OCI-LY3 (cell line): Measurements from ENCODE around the gene ABCF3.

Source experiments
- H2AFZ ChIP-seq: fragments of 200-600, 300-600 bp; shearing (Covaris generic); 2 replicates; pipeline ENCODE4 v1.6.0; 2014; ENCODE audit warnings: antibody characterized with exemption, low read depth, low read length
- H3K27ac ChIP-seq: fragments of 200-600, 300-600 bp; sonication (generic); 2 replicates; pipeline ENCODE4 v1.5.1; 2014; ENCODE audit warnings: mild to moderate bottlenecking, low read length, moderate library complexity, mixed read lengths
- H3K27me3 ChIP-seq: fragments of 200-600, 300-600 bp; sonication (generic); 2 replicates; pipeline ENCODE4 v1.6.1; 2014; ENCODE audit warnings: low read depth, low read length, mixed read lengths
- H3K36me3 ChIP-seq: fragments of 200-600, 300-600 bp; sonication (generic); replicated peaks from 2 replicates; pipeline ENCODE3; 2014; ENCODE audit warnings: low read depth, low read length, mixed read lengths
- H3K4me1 ChIP-seq: fragments of 300-600, 200-600 bp; sonication (generic); 2 replicates; pipeline ENCODE4 v1.6.1; 2014; ENCODE audit warnings: low read length, mixed read lengths
- H3K4me2 ChIP-seq: fragments of 200-600, 300-600 bp; sonication (generic); 2 replicates; pipeline ENCODE4 v1.6.1; 2014; ENCODE audit warnings: low read length, mixed read lengths
- H3K4me3 ChIP-seq: fragments of 300-600, 200-600 bp; sonication (generic); 2 replicates; pipeline ENCODE4 v1.5.1; 2014; ENCODE audit warnings: antibody characterized with exemption, mild to moderate bottlenecking, low read length, moderate library complexity
- H3K79me2 ChIP-seq: fragments of 300-600, 200-600 bp; shearing (Covaris generic); 2 replicates; pipeline ENCODE4 v1.6.1; 2014; ENCODE audit warnings: mild to moderate bottlenecking, low read length, mixed read lengths
- H3K9ac ChIP-seq: fragments of 300-600, 200-600 bp; shearing (Covaris generic); 2 replicates; pipeline ENCODE4 v1.6.0; 2014; ENCODE audit warnings: mild to moderate bottlenecking, low read length, moderate library complexity
- H3K9me3 ChIP-seq: fragments of 200-600, 300-600 bp; shearing (Covaris generic); 2 replicates; pipeline ENCODE4 v1.6.1; 2014; ENCODE audit warnings: low read length, mixed read lengths; ENCODE audit not compliant: insufficient read depth
- H4K20me1 ChIP-seq: fragments of 200-600, 300-600 bp; sonication (generic); 2 replicates; pipeline ENCODE4 v1.6.1; 2016; ENCODE audit warnings: low read length, mixed read lengths; ENCODE audit not compliant: insufficient read depth
- EZH2phosphoT487 ChIP-seq: fragments of 200-600 bp; shearing (Covaris generic); IDR thresholded peaks from 2 replicates; pipeline ENCODE4 v1.6.1; 2018; ENCODE audit warnings: antibody characterized with exemption, mixed run types, low read depth
- TF ChIP-seq, protein P1 (sequence below): fragments of 200-600, 300-600 bp; sonication (generic); IDR thresholded peaks from 2 replicates; pipeline ENCODE4 v1.5.1; 2014; ENCODE audit warnings: antibody characterized with exemption, low read length, low read depth

Gene ABCF3

DNA sequence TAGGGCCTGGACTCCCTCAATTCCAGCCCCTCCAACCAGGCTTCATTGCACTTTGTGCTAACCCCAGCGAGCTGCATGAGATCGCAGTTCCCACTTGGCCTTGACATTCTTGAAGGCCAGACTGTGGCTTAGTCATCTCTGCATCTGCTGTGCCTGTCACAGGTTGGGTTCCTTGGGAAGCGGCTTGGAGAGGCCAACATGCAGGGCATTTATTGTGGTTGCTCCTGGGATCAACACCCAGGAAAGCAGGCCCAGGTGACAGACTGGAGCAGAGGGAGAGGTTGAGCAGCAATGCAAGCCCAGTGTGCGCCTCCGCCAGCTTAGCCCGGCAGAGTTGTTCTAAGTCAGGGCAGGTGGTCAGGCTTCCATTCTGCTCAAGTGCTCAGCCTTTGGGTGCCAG is 10.5 kb downstream of the ABCF3 start:
- H3K36me3 ChIP-seq: peaks cover 29% of the 10 kb centered on the region
- H3K27ac ChIP-seq: no peak overlapping the region
- no peak overlapping the region for H3K4me3 ChIP-seq
- H3K4me2 ChIP-seq: no peak overlapping the region
- H3K4me1 ChIP-seq: no peaks in the 10 kb centered on the region
- no peaks in the 10 kb centered on the region for H3K9me3 ChIP-seq
- no peak overlapping the region for H3K9ac ChIP-seq
- H3K79me2 ChIP-seq: no peaks in the 10 kb centered on the region
- TF ChIP-seq, protein P1, sequence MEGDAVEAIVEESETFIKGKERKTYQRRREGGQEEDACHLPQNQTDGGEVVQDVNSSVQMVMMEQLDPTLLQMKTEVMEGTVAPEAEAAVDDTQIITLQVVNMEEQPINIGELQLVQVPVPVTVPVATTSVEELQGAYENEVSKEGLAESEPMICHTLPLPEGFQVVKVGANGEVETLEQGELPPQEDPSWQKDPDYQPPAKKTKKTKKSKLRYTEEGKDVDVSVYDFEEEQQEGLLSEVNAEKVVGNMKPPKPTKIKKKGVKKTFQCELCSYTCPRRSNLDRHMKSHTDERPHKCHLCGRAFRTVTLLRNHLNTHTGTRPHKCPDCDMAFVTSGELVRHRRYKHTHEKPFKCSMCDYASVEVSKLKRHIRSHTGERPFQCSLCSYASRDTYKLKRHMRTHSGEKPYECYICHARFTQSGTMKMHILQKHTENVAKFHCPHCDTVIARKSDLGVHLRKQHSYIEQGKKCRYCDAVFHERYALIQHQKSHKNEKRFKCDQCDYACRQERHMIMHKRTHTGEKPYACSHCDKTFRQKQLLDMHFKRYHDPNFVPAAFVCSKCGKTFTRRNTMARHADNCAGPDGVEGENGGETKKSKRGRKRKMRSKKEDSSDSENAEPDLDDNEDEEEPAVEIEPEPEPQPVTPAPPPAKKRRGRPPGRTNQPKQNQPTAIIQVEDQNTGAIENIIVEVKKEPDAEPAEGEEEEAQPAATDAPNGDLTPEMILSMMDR: no peak
- no peak for TF ChIP-seq EZH2phosphoT487
- H2AFZ ChIP-seq: no peak overlapping the region
- no peaks in the 10 kb centered on the region for H3K27me3 ChIP-seq
- H4K20me1 ChIP-seq: no peaks in the 10 kb centered on the region

DNA sequence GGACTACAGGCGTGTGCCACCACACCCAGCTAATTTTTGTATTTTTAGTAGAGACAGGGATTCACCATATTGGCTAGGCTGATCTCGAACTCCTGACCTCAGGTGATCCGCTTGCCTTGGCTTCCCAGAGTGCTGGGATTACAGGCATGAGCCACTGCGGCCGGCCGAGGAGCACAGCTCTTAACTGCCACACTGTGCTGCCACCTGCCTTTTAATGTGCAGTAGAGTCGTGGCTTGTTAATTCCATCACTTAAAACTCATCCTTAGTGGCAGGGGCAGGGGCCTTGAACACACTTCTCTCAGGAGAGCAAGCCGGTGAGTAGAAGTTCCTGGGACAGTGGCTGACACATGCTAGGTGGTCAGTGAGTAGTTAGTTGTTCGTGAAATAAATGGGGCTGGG is 12.5 kb downstream of the ABCF3 start:
- Histone ChIP-seq H3K4me1 (no peaks in the 10 kb centered on the region), H3K27ac (no peak overlapping the region), H3K4me3 (no peak overlapping the region), H3K27me3 (no peaks in the 10 kb centered on the region), H2AFZ (no peak overlapping the region), H3K4me2 (no peak overlapping the region), H3K36me3 (peaks cover 16% of the 10 kb centered on the region), H3K9ac (no peak overlapping the region), H3K9me3 (no peaks in the 10 kb centered on the region), H4K20me1 (no peaks in the 10 kb centered on the region), H3K79me2 (no peaks in the 10 kb centered on the region)
- no peak for TF ChIP-seq EZH2phosphoT487
- TF ChIP-seq, protein P1: no peak

DNA sequence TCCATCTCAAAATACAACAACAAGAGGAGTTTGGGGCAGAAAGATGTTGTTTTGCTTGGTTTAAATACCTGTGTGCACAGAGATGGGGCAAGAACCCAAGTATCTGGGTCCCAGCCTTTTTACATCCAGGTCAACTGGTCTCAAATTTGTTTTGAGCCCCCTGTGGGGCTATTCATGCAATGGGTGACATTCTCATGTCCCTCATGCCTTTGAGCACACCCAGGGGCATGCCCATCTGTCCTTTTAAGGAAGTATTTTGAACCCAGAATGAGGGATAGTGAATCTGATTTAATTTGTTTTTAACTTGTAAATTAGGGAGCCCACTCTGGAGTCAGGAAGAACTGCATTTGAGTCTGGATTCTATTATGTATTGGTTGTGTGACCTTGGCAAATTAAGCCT is 14.8 kb downstream of the ABCF3 start:
- Histone ChIP-seq H3K9me3 (no peaks in the 10 kb centered on the region), H2AFZ (no peak overlapping the region)

DNA sequence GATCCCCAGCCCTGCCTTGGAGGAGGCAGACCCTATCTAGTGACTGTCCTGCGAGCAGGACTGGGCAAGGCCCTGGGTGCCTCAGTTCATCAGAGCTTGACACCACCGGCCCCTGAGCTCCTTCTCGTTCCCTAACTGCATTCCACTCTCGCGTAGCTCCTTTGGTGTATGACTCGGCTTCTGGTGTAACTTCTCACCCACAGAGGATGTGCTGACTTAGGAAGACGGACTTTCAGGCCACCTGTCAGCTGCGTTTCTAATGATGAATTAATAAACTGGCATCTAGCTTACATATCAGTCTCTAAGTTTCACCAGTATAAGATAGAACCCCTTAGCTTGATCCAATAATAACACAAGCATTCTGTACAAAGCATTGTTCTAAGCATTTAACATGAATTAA is 17.5 kb downstream of the ABCF3 start:
- TF ChIP-seq EZH2phosphoT487: no peak
- TF ChIP-seq, protein P1: no peak
- H3K4me1 ChIP-seq: no peaks in the 10 kb centered on the region
- H3K27me3 ChIP-seq: peaks cover 12% of the 10 kb centered on the region
- H4K20me1 ChIP-seq: no peaks in the 10 kb centered on the region
- H3K79me2 ChIP-seq: no peaks in the 10 kb centered on the region
- no peak overlapping the region for H2AFZ ChIP-seq
- H3K27ac ChIP-seq: no peak overlapping the region
- H3K9me3 ChIP-seq: no peaks in the 10 kb centered on the region
- H3K9ac ChIP-seq: no peak overlapping the region
- no peaks in the 10 kb centered on the region for H3K36me3 ChIP-seq
- no peak overlapping the region for H3K4me3 ChIP-seq
- no peak overlapping the region for H3K4me2 ChIP-seq

More for the DNA sequence above, 14.8 kb downstream of the ABCF3 start:
- no peak for TF ChIP-seq EZH2phosphoT487
- TF ChIP-seq, protein P1: no peak
- H3K4me3 ChIP-seq: no peak overlapping the region
- no peak overlapping the region for H3K27ac ChIP-seq
- H3K4me1 ChIP-seq: no peaks in the 10 kb centered on the region
- H3K36me3 ChIP-seq: peaks cover 2% of the 10 kb centered on the region
- no peak overlapping the region for H3K4me2 ChIP-seq
- H3K9ac ChIP-seq: no peak overlapping the region
- H3K79me2 ChIP-seq: no peaks in the 10 kb centered on the region
- no peaks in the 10 kb centered on the region for H3K27me3 ChIP-seq
- H4K20me1 ChIP-seq: no peaks in the 10 kb centered on the region
